HG03378 (cell line): ENCODE results near the gene CCDC3.

Experiments
- ATAC-seq: cut with Tn5 transposase; IDR thresholded peaks from one replicate; pipeline ENCODE4 v1.9.1; 2021; ENCODE audit warnings: mild to moderate bottlenecking, moderate library complexity; ENCODE audit not compliant: unreplicated experiment

Gene CCDC3

GRCh38 chr10:12965571-12965970, 35.9 kb downstream of the CCDC3 start:
- ATAC-seq = no peak

GRCh38 chr10:12962556-12962955, 39.0 kb downstream of the CCDC3 start:
- ATAC-seq = no peak

DNA sequence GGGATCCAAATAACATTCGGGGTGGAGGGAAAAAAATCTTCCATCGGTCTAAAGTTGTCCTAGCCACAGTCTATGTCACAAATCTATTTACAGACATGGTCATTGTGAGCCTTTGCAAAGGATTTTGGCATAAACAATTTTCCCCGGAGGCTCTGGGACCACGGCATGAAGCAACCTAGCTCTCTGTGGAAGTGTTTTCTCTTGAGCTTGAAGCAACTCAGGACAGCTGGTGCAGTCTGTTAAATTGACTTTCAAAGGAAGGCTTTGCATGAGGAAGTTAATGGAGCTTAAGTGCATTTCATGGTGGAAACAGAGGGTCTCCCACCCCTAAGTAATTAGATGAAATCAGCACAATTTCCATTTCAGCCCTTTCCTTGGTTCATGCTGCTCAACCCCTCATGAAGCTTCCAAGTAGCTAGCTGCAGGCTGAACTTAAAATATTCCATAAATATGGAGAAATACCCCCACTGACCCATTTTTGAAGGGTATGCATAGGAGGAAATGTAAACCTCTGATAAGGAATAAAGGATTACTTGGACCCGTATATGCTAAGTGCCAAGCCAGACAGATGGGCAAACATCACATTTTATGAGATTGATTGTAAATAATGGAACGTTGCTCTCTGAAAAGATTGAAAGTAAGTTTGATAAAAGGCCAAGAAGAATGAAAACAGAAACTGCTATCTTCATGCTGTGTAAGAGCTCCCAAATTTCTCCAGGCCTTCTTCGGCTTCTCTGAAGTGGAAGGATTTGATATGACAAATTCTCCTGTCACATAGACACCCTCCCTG, 39.9 kb downstream of the CCDC3 start:
- no peak for ATAC-seq

DNA sequence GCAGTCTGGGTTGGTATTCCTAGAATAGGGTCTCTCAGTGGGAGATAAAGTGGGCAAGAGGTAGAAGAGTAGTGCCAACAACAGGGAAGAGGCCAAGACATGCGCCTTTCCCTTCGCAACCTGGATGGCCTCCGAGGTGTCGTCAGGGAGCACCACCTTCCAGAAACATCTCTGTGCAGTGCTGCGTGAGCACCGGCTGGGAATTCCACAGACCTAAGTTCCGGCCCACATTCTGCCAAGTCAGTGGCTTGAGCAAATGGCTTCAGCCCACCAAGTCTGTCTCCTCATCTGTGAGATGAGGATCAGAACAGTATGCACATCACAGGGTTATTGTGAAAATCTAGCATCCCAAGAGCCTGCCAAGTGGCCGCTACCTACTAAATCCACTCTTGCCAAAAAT, 40.6 kb downstream of the CCDC3 start:
- ATAC-seq = no peak

DNA sequence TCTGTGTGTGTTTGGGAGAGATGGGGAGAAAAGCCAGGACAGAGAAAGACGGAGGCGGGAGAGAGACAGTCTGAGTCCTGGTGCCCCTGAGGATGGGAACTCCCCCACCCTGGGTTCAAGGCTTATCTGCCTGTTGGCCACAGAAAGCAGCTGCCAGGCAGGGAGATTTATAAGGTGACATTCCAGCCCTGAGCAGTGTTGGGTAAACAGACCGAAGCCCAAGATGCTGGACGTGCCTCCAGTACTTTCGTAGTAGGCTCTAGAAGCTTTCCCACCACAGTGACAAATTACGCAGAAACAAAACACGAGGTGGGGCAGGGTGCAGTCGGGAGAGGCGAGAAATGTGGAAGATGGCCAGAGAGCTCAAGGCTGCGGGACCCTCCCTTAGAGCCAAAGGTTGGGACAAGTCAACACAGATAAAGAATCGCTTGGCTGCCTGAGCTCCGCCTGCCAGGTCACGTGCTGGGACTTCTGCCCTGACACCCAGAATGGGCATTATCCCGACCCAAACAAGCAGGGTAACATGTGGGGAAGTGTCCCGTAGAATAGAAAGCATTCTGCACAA, 41.1 kb downstream of the CCDC3 start:
- no peak for ATAC-seq

GRCh38 chr10:12958546-12959110, 42.9 kb downstream of the CCDC3 start:
- no peak for ATAC-seq

DNA sequence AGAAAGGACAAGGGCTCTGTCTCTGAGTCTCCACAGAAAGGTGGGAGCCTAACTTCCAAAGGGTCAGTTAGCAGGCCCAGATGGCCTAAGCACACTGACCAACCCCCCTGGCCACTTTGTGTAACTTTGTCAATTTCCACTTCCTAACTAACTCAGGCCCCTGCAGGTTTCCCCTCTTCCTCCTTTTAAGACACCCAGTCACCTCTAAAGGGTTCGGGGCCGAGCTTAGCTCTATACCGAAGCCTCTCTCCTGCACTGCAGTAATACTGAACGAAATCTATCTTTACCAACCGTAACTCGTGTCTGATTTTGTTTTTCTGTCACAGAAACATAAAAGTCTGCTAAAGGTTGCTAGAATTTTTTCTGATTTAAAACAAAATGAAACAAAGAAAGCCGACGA, 44.4 kb downstream of the CCDC3 start:
- ATAC-seq = no peak

DNA sequence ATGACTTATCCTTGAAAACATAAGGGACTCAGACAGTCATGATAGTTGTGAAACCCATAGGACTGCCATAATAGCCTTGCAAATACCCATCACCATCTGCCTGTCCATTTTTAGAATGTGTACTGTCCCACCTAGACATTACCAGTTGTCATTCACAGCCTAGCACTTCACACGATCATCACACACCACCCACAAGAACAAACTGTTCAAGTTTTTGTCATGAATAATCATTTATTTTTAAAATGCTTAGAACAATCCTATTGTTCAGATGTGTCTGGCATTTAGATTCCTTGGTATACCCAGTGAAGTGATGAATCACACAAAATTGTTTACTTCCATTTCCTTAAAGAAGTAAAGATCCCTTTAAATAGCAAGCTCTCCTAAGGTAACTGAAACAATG, 46.6 kb downstream of the CCDC3 start:
- no peak for ATAC-seq

- no peak for ATAC-seq
Observed at GRCh38 chr10:12950583-12951128, 50.9 kb downstream of the CCDC3 start.

GRCh38 chr10:12949248-12949647, 52.3 kb downstream of the CCDC3 start:
- ATAC-seq = no peak

DNA sequence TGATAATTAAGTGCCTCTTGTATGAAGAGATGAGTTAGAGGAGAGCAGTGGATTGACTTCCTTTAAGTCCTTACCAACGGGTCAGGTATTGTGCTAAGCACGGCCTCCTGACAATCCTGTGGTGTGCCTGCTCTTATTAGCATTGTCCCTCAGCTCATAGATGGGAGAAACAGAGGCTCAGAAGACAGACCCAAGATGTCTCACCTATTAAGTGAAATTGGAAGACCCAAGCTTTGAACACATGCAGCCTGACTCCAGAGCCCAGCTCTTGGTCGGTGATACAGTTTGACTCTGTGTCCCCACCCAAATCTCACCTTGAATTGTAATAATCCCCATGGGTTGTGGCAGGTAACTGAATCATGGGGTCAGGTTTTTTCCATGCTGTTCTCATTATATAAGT, 53.8 kb downstream of the CCDC3 start:
- ATAC-seq = no peak

- no peak for ATAC-seq
Observed at GRCh38 chr10:12946372-12946771, 55.1 kb downstream of the CCDC3 start.

DNA sequence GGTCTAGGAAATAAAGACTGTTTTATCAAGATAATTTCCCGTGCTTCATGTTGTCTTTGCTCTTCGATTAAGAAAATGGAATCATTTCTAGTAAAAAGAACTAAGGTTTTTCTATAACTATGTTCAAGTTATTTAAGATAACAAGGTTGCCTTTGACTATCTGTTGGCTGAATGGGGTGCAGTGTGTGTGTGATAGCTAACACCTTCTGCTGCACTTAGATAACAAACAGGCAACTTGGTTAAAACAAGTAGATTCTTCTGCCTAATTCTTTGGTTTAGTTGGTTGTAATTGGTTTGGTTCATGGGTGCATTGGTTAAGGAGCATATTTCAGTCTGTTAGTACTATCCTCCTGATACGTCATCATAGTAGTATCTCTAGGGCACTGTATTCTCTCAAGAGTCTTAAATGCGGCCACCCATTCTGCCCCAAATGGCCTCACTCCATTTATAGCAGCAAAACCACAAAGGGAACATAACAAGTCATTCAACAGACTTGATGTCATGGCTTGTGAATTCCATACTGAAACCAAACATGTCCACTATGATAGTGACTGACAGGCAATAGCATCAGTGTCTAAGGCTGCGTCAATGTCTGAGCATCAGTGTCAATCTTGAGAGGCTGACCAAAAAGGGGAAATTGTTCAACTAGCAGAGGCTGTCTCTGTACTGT, 55.7 kb downstream of the CCDC3 start:
- ATAC-seq = no peak

DNA sequence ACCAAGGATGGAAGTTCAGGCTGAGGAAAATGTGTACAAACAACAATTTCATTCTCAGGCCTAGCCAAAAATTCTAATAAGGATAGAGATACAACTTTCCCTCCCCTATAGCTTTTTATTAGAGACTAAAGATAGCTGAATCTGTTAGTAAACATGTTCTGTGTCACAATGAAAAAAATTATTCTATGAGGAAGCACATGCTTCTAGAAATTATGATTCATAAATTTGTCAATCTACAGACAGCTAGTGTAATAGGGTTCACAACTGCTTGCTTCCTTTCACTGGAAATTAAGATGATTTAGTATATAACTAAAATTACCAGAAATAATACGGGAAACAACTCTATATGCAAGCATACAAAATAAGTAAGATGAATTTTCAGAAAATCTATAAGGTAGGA, 56.6 kb downstream of the CCDC3 start:
- no peak for ATAC-seq

GRCh38 chr10:12943425-12943824, 58.1 kb downstream of the CCDC3 start:
- ATAC-seq = no peak

DNA sequence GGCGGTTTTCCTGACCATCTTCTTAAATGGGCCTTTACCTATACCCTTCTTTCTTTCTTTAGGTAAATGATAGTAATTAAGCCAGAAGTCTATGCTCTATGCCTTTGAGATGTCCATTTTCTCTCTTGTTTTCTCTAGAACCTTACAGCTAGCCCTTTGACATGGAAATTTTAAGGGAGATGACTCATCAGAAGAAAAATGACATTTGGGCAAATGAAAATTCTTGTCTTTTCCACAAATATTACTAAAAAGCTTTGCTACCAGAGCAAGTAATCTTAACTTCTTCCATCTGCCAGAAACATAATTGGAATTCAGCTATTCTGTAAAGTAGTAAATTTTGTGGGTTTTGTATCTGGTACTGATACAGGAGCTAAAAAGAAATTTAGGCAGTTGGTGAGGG, 59.5 kb downstream of the CCDC3 start:
- ATAC-seq = no peak

DNA sequence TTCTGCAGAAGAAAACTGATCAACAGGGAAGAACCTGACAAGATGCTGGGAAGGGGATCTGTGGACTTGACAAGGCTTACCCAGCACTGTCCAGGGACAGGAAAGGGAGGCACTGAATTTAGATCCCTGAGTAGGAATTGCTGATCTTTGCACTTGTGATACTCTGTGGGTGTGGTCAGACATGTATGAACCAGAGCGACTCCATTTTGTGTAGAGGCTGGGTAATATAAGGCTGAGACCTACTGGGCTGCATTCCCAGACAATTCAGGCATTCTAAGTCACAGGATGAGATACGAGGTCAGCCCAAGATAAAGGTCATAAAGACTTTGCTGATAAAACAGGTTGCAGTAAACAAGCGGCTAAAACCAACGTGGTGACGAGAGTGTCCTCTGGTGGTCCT, 60.7 kb downstream of the CCDC3 start:
- no peak for ATAC-seq

- no peak for ATAC-seq
Observed at GRCh38 chr10:12938271-12938670, 63.2 kb downstream of the CCDC3 start.

DNA sequence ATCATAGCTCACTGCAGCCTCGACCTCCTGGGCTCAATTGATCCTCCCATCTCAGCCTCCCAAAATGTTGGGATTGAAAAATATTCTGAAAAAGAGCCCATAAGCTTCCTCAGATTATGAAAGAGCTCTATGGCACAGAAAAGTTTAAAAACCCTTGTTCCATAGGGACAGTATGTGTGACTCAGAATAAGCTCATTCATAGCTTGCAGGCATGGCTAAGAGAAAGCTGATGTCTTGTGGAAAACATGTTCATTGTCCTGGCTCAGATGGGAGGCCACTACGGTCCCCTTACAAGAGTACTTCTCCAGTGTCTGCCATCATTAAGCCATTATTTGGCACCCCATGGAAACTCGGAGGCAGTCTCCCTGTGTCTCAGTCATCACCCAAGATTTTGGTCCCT, 64.0 kb downstream of the CCDC3 start:
- no peak for ATAC-seq

DNA sequence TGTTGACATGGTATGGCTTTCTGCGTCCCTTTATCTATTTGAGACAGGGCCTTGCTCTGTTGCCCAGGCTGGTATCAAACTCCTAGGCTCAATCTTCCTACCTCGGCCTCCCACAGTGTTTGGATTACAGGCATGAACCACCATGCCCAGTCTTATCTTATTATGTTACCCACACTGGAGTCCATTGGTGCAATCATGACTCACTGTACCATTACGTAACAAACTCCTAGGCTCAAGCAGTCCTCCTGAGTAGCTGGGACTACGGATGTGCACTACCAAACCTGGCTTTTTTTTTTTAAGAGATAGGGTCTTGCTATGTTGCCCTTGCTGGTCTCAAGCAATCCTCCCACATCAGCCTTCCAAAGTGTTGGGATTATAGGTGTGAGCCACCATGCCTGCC, 66.7 kb downstream of the CCDC3 start:
- ATAC-seq = no peak

GRCh38 chr10:12929381-12929780, 72.1 kb downstream of the CCDC3 start:
- no peak for ATAC-seq

- ATAC-seq = no peak
Observed at GRCh38 chr10:12928571-12928970, 72.9 kb downstream of the CCDC3 start.
